Right lobe of liver (tissue), 6 donors: ENCODE data around the gene ALPI. TPM values are rescaled to one million over a fixed set of nuclear protein-coding genes. Genes with fewer than 3 reads are reported as not detected.
"Not testable (repeated sequence)": the region's sequence is repeated elsewhere in the genome, so short reads cannot be mapped to it uniquely, and the experiment has no call there.

Source experiments
- ATAC-seq, 4 donors: fragments of 200-7000 bp; cut with Tn5 transposase; one replicate each; pipeline ENCODE4 v1.9.1; 2020; ENCODE audit warnings: mild to moderate bottlenecking in 4 of 4, moderate library complexity in 4 of 4
- DNase-seq, 3 donors: peaks; one replicate each; pipeline ENCODE4 v3.0.0-alpha.2; 2020
- H3K27ac ChIP-seq, 3 donors: fragments of 200-600 bp; one replicate each; pipeline ENCODE4 v1.8.0; 2022
- H3K27me3 ChIP-seq, 2 donors: fragments of 200-600 bp; one replicate each; pipeline ENCODE4 v1.8.0; 2022
- H3K36me3 ChIP-seq, 4 donors: fragments of 200-600 bp; sonication (generic) in 1 of 4; one replicate each; pipeline versions ENCODE4 v1.5.1 to v1.8.0; 2017 to 2022; ENCODE audit warnings: control low read depth in 1 of 4
- H3K4me1 ChIP-seq, 4 donors: fragments of 200-600 bp; sonication (generic) in 1 of 4; one replicate each; pipeline versions ENCODE4 v1.5.1 to v1.8.0; 2017 to 2022; ENCODE audit warnings: control low read depth in 1 of 4
- H3K4me3 ChIP-seq, 3 donors: fragments of 200-600 bp; one replicate each; pipeline ENCODE4 v1.8.0; 2022
- H3K9me3 ChIP-seq, 4 donors: fragments of 200-600 bp; sonication (generic) in 1 of 4; one replicate each; pipeline versions ENCODE4 v1.5.1 to v1.8.0; 2017 to 2022; ENCODE audit warnings: control low read depth in 1 of 4
- POLR2A ChIP-seq: fragments of 450-650 bp; IDR thresholded peaks from one replicate; pipeline ENCODE4 v1.6.1; 2017; ENCODE audit warnings: antibody characterized with exemption, mild to moderate bottlenecking
- whole genome bisulfite sequencing: methylation state at CpG from one replicate; pipeline ENCODE4 v1.1.6; 2018; ENCODE audit warnings: low coverage, low lambda C conversion rate; ENCODE audit not compliant: insufficient coverage; ENCODE audit errors: missing lambda C conversion rate; 5-methylcytosine and 5-hydroxymethylcytosine counted together
- intact Hi-C, 2 donors: fragments of 100-400 bp; cut with DNase I; formaldehyde crosslinking; loops; one replicate each; pipeline versions ENCODE4 v1.11.2 to v1.14.1; 2022
- total RNA-seq, 6 experiments: library from RNA; depleted of rRNA in 2 of 6; stranded (reverse); fragments of >200 nt in 2 of 6; fragmentation: NEBNext Ultra II Directional in 3 of 6; extraction: Animal tissue kit (Norgen Biotek cat#: 25700) in 3 of 6; gene quantifications; one replicate each; pipeline versions ENCODE4 v1.1.0 to v1.2.4, GENCODE V29; 2016 to 2023
- TF ChIP-seq, protein P1 (sequence below), 4 donors: fragments of 200-600 bp in 3 of 4; fragments of 450-650 bp in 1 of 4; IDR thresholded peaks; one replicate each; pipeline versions ENCODE4 v1.5.1 to v1.8.0; 2016 to 2022; ENCODE audit warnings: antibody characterized with exemption in 4 of 4, mild to moderate bottlenecking in 2 of 4
- donor health status: DM: no; HTN: yes; CAD: no.
- donor health status: DM: no; HTN: no; CAD: no.
- donor health status: DM: no; HTN: no; CAD: no.
- donor health status: DM: no; HTN: yes; CAD: no.
- donor health status: DM: no; HTN: yes; CAD: no.

Gene ALPI
- total RNA-seq, 6 experiments from 2014 or later: 0.19 to 0.25 TPM; not detected in 4

DNA sequence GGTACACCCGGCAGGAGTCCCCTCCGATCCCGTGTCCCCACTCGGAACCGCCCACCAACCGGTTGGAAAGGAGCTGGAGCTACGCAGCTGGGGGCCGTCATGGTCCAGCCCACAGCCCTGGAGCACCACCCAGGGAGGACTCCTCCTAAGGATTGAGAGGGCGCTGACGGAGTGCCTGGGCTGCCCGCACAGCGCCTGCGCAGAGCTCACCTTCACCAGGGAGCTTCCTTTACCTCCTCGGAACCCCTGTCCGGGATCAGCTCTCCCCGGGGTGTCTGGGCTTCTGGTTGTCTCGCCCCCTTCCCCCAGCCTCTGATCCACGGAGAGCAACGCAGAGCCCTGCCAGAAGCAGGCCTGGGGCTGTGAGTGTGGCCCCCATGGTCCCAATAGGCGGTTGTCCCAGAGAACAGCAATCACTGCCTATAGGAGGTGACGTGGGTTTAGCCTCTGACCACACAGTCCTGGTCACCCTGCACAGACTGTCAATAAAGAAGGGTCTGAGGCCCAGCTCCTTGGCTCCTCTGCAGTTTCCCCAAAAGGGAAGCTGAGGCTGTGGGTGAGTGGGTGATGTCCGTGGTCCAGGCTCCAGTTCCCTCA is 34.7 kb upstream of the ALPI start:
- DNase-seq (no peak), ATAC-seq (peak in 3 of 4 donors; percentile 3 to 14 (median 8))
- Histone ChIP-seq H3K27me3 (peaks cover 21 to 27% of the 10 kb centered on the region in 2 donors), H3K36me3 (no peaks in the 10 kb centered on the region), H3K4me1 (peaks cover 0 to 10% (median 4%) of the 10 kb centered on the region in 4 donors), H3K27ac (no peak overlapping the region), H3K4me3 (peak overlapping the region in 1 of 3 donors; percentile 31), H3K9me3 (no peaks in the 10 kb centered on the region)
- TF ChIP-seq, protein P1, sequence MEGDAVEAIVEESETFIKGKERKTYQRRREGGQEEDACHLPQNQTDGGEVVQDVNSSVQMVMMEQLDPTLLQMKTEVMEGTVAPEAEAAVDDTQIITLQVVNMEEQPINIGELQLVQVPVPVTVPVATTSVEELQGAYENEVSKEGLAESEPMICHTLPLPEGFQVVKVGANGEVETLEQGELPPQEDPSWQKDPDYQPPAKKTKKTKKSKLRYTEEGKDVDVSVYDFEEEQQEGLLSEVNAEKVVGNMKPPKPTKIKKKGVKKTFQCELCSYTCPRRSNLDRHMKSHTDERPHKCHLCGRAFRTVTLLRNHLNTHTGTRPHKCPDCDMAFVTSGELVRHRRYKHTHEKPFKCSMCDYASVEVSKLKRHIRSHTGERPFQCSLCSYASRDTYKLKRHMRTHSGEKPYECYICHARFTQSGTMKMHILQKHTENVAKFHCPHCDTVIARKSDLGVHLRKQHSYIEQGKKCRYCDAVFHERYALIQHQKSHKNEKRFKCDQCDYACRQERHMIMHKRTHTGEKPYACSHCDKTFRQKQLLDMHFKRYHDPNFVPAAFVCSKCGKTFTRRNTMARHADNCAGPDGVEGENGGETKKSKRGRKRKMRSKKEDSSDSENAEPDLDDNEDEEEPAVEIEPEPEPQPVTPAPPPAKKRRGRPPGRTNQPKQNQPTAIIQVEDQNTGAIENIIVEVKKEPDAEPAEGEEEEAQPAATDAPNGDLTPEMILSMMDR (IDR thresholded peaks at IDR 0.05): no peak
- TF ChIP-seq POLR2A: no peak
- 28% methylated on average over 8 of the region's 22 CpGs for WGBS
- intact Hi-C loops: no loop called here

- Histone ChIP-seq H3K4me3 (no peak overlapping the region), H3K4me1 (peaks cover 0 to 10% (median 4%) of the 10 kb centered on the region in 4 donors), H3K9me3 (no peaks in the 10 kb centered on the region), H3K27me3 (peaks cover 21 to 27% of the 10 kb centered on the region in 2 donors), H3K27ac (no peak overlapping the region), H3K36me3 (no peaks in the 10 kb centered on the region)
- ATAC-seq (no peak), DNase-seq (peak in 1 of 3 donors; percentile 28)
- TF ChIP-seq POLR2A: no peak
- TF ChIP-seq, protein P1 (IDR thresholded peaks at IDR 0.05): no peak
- 93% methylated on average over 7 of the region's 10 CpGs for WGBS
- intact Hi-C loops: no loop called here
Observed at GRCh38 chr2:232422051-232422450, 33.9 kb upstream of the ALPI start.

GRCh38 chr2:232422996-232423395 is 33.0 kb upstream of the ALPI start:
- H3K36me3 ChIP-seq, H3K27ac ChIP-seq, H3K4me1 ChIP-seq, intact Hi-C loops, H3K9me3 ChIP-seq, H3K4me3 ChIP-seq, ATAC-seq: not testable (repeated sequence)
- 33% methylated on average over 2 of the region's 3 CpGs for WGBS
- DNase-seq: peak in 1 of 3 donors; percentile 2
- peaks cover 21 to 27% of the 10 kb centered on the region in 2 donors for H3K27me3 ChIP-seq

DNA sequence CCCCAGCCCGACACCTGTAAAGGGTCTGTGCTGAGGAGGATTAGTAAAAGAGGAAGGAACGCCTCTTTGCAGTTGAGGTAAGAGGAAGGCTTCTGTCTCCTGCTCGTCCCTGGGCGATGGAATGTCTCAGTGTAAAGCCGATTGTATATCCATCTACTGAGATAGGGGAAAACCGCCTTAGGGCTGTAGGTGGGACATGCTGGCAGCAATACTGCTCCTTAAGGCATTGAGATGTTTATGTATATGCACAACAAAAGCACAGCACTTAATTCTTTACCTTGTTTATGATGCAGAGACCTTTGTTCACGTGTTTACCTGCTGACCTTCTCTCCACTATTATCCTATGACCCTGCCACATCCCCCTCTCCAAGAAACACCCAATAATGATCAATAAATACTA is 32.5 kb upstream of the ALPI start:
- intact Hi-C loops, H3K4me3 ChIP-seq, ATAC-seq, H3K36me3 ChIP-seq, H3K27ac ChIP-seq, H3K9me3 ChIP-seq, H3K4me1 ChIP-seq: not testable (repeated sequence)
- 29% methylated on average over 5 of the region's 7 CpGs for WGBS
- H3K27me3 ChIP-seq: peaks cover 21 to 27% of the 10 kb centered on the region in 2 donors
- peak in 1 of 3 donors; percentile 4 for DNase-seq

DNA sequence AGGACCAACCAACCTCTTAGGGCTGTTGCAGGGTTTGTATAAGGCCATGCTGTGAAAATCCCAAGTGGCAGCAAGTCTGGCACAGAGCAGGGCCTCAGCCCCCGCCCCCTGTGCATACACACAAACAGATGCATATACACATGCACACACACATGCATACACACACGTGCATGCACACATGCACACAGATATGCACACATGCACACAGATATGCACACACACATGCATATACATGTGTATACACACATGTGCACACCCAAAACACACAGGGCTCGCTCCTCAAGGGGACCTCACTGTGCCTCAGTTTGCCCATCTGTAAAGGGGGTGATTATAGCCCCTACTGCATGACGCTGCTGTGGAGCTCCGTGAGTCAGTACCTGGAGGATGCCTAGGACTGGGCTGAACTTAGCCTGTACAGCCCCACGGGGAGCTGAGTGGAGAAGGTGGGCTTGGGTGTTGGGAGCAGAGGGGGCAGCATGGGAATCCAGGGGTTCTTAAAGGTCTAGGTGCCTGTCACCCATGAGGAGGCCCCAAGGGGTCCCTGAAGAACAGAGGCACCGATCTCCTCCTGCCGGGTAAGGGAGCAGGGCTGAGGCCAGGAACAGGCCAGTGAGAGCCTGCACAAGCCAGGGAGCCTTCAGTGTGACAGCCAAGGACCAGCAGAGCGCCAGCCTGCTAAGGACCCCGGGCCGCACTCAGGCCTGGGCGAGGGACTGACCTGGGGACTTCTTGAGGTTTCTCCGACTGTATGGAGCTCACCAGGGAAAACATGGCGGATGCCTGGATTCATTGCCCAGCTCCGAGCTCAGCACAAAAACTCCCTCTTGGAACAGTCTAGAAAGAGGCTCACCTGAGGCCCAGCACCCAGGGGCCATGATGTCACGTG is 24.0 kb upstream of the ALPI start:
- Histone ChIP-seq H3K27me3 (no peaks in the 10 kb centered on the region), H3K4me1 (no peaks in the 10 kb centered on the region), H3K9me3 (no peaks in the 10 kb centered on the region), H3K36me3 (no peaks in the 10 kb centered on the region), H3K27ac (no peak overlapping the region), H3K4me3 (no peak overlapping the region)
- peak in 1 of 3 donors; percentile 40 for DNase-seq
- intact Hi-C loops: loop anchor here (10.0 kb wide), 2 partner anchors 93 to 527 kb away; partner anchors contain the start of genes CHRND (in 1 of the 2) and PRSS56 (in 1 of the 2)
- peak in 1 of 4 donors; percentile 10 for ATAC-seq
- WGBS: 84% methylated on average over 5 of the region's 16 CpGs
- TF ChIP-seq, protein P1 (IDR thresholded peaks at IDR 0.05): no peak
- TF ChIP-seq POLR2A: no peak
